Keratinocyte (primary cell): ENCODE measurements around the gene FCHO2.

ENCODE experiments used
- EZH2 ChIP-seq: IDR thresholded peaks from one replicate; pipeline ENCODE4 v1.6.1; 2012; ENCODE audit warnings: inconsistent platforms, mild to moderate bottlenecking, low read length, moderate library complexity
- TF ChIP-seq, protein P1 (sequence below), 3 experiments: IDR thresholded peaks in 1 of 3; conservative IDR thresholded peaks in 1 of 3; optimal IDR thresholded peaks in 1 of 3; 2 replicates in 2 of 3; 3 replicates in 1 of 3; pipeline versions ENCODE3 to v1.5.1; 2011; ENCODE audit warnings: low read length in 3 of 3, mild to moderate bottlenecking in 3 of 3, moderate library complexity in 2 of 3, control low read depth in 1 of 3, inconsistent platforms in 1 of 3; ENCODE audit not compliant: insufficient read depth in 2 of 3; ENCODE audit errors: extremely low read depth in 1 of 3

DNA sequence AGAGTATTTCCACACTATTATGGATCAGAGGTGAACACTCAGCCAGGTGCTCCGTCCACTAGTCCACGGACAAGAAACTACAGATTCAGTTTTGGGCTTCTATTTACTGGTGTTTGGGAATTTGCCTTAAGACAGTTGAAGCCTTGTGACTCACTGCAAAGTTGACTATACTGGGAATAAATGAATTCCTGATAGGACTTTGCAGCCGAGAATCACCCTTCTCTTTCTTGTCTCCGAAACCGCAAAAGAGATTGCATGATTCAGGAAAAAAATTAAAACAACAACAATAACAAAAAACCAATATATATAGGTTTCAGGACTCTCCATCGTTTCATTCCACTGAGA is 165.2 kb downstream of the FCHO2 start:
- TF ChIP-seq, protein P1, sequence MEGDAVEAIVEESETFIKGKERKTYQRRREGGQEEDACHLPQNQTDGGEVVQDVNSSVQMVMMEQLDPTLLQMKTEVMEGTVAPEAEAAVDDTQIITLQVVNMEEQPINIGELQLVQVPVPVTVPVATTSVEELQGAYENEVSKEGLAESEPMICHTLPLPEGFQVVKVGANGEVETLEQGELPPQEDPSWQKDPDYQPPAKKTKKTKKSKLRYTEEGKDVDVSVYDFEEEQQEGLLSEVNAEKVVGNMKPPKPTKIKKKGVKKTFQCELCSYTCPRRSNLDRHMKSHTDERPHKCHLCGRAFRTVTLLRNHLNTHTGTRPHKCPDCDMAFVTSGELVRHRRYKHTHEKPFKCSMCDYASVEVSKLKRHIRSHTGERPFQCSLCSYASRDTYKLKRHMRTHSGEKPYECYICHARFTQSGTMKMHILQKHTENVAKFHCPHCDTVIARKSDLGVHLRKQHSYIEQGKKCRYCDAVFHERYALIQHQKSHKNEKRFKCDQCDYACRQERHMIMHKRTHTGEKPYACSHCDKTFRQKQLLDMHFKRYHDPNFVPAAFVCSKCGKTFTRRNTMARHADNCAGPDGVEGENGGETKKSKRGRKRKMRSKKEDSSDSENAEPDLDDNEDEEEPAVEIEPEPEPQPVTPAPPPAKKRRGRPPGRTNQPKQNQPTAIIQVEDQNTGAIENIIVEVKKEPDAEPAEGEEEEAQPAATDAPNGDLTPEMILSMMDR (optimal IDR thresholded peaks at IDR 0.05 in 1 of 3, IDR thresholded peaks at IDR 0.05 in 1 of 3, conservative IDR thresholded peaks at IDR 0.05 in 1 of 3; ENCODE audit: extremely low read depth in 1 of 3, insufficient read depth in 2 of 3, low read length in 3 of 3), result no peak
- no peak for TF ChIP-seq EZH2
